Esophagus (tissue), 2 donors: ENCODE data around the gene UBE2H. TPM values are rescaled to one million over a fixed set of nuclear protein-coding genes. Genes with fewer than 3 reads are reported as not detected.
A peak's percentile ranks its signal among the peaks of the same experiment; 100 is the strongest.

Experiments used
- H3K27ac ChIP-seq, 2 donors: one replicate each; pipeline ENCODE4 v1.5.1; 2013; ENCODE audit warnings: low read depth in 2 of 2, mild to moderate bottlenecking in 2 of 2, inconsistent platforms in 1 of 2, low read length in 1 of 2, moderate library complexity in 1 of 2
- H3K27me3 ChIP-seq, 2 donors: one replicate each; pipeline ENCODE4 v1.6.1; 2013; ENCODE audit warnings: low read length in 2 of 2, control low read depth in 1 of 2, mild to moderate bottlenecking in 1 of 2; ENCODE audit not compliant: insufficient read depth in 2 of 2, control insufficient read depth in 1 of 2
- H3K36me3 ChIP-seq, 2 donors: one replicate each; pipeline ENCODE4 v1.6.1; 2013; ENCODE audit warnings: low read length in 1 of 2; ENCODE audit not compliant: control insufficient read depth in 2 of 2, insufficient read depth in 2 of 2
- H3K4me1 ChIP-seq, 2 donors: one replicate each; pipeline ENCODE4 v1.6.1; 2013; ENCODE audit warnings: low read length in 1 of 2; ENCODE audit not compliant: control insufficient read depth in 2 of 2, insufficient read depth in 2 of 2
- H3K4me3 ChIP-seq, 2 donors: one replicate each; pipeline ENCODE4 v1.5.1; 2013; ENCODE audit warnings: low read length in 2 of 2, mild to moderate bottlenecking in 2 of 2, low read depth in 1 of 2, moderate library complexity in 1 of 2
- H3K9me3 ChIP-seq, 2 donors: one replicate each; pipeline ENCODE4 v1.6.1; 2013; ENCODE audit warnings: mild to moderate bottlenecking in 2 of 2, low read depth in 1 of 2, low read length in 1 of 2, moderate library complexity in 1 of 2; ENCODE audit not compliant: control insufficient read depth in 2 of 2, insufficient read depth in 1 of 2
- WGBS, 2 donors: extraction: QIAGEN DNeasy Blood & Tissue Kit; methylation state at CpG; one replicate each; pipeline ENCODE4 v1.1.7; 2013; 5-methylcytosine and 5-hydroxymethylcytosine counted together
- polyA plus RNA-seq, 2 donors: library from polyadenylated mRNA; stranded (reverse); fragments of 200-250 nt; gene quantifications; one replicate each; pipeline ENCODE4 v1.2.3, GENCODE V29; 2013
- donor health status: healthy with polysubstance abuse.
- donor health status: Bipolar disorder and iron deficiency.

Gene UBE2H
- 10 to 100 TPM; 31.1 to 51.1 TPM for polyA plus RNA-seq

- WGBS, 2 donors: 6 to 7% methylated on average over 45 to 58 of the region's 58 CpGs
- no peaks in the 10 kb centered on the region for H3K27me3 ChIP-seq
Measured at GRCh38 chr7:129952653-129953560, at the start of gene UBE2H. Gene UBE2H (minus strand): TSS chr7:129952960. CDS start chr7:129952555, 405 bp downstream.

DNA sequence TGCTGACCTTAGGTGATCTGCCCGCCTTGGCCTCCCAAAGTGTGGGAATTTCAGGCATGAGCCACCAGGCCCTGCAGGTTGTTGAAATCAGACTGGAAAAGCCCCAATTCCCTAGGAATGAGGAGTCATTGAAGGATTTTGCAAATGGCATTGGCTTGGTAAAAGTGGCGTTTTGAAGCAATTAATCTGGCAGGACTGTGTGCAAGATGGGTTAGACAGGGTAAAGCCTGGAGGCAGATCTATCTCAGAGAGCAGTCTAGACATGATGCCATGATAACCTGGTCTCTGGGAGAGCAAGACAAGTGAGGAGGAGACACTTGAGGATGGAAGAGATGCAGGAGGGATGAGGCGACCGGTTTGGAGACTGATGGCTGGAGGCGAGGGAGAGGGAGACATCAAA is 45.7 kb upstream of the UBE2H start:
- WGBS, 2 donors: 86 to 90% methylated on average over 5 of the region's 5 CpGs

More at GRCh38 chr7:129952653-129953560, at the start of gene UBE2H:
- Histone ChIP-seq H3K27ac (peak within 1 kb of the TSS; percentile 97), H3K4me3 (peak within 1 kb of the TSS; percentile 85 to 93), H3K9me3 (no peaks in the 10 kb centered on the region), H3K4me1 (peaks cover 0 to 2% of the 10 kb centered on the region in 2 donors), H3K36me3 (no peaks in the 10 kb centered on the region)

GRCh38 chr7:129997285-129997684 is 44.5 kb upstream of the UBE2H start:
- no peaks in the 10 kb centered on the region for H3K27me3 ChIP-seq
- H3K4me3 ChIP-seq: no peak overlapping the region
- H3K4me1 ChIP-seq: no peaks in the 10 kb centered on the region
- 73 to 75% methylated on average over 5 of the region's 5 CpGs for WGBS, 2 donors
- H3K9me3 ChIP-seq: no peaks in the 10 kb centered on the region
- H3K36me3 ChIP-seq: no peaks in the 10 kb centered on the region
- no peak overlapping the region for H3K27ac ChIP-seq

More for the DNA sequence above, 45.7 kb upstream of the UBE2H start:
- Histone ChIP-seq H3K27me3 (no peaks in the 10 kb centered on the region), H3K4me1 (no peaks in the 10 kb centered on the region), H3K4me3 (no peak overlapping the region), H3K27ac (no peak overlapping the region), H3K9me3 (no peaks in the 10 kb centered on the region), H3K36me3 (no peaks in the 10 kb centered on the region)

GRCh38 chr7:129993275-129993674 is 40.5 kb upstream of the UBE2H start:
- WGBS, 2 donors: 51 to 72% methylated on average over 8 of the region's 8 CpGs
- H3K27ac ChIP-seq: no peak overlapping the region

GRCh38 chr7:129990403-129991192 is 37.8 kb upstream of the UBE2H start:
- Histone ChIP-seq H3K4me1 (no peaks in the 10 kb centered on the region), H3K9me3 (no peaks in the 10 kb centered on the region), H3K36me3 (no peaks in the 10 kb centered on the region), H3K4me3 (no peak overlapping the region), H3K27me3 (no peaks in the 10 kb centered on the region), H3K27ac (no peak overlapping the region)
- WGBS, 2 donors: 87% methylated on average over 8 of the region's 8 CpGs

More at GRCh38 chr7:129993275-129993674, 40.5 kb upstream of the UBE2H start:
- Histone ChIP-seq H3K27me3 (no peaks in the 10 kb centered on the region), H3K9me3 (no peaks in the 10 kb centered on the region), H3K4me1 (no peaks in the 10 kb centered on the region), H3K4me3 (no peak overlapping the region), H3K36me3 (no peaks in the 10 kb centered on the region)

DNA sequence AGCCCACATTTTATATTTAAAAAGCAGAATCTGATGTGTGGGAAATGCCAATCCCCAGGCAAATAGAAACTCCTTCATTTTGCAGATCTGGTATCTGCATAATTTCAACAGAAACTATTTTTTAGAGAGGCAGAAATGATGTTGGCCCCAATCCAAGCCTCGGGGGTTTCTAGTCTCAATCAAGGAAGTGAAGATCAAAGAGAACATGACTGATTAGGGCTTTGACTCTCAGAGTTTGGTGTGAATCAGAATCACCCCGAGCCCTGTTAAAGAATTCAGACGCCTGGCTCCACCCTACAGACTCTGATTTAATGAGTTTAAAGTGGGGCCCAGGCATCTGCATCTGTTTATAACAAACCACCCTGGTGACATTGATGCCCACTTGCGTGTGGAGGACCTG is 36.7 kb upstream of the UBE2H start:
- Histone ChIP-seq H3K36me3 (no peaks in the 10 kb centered on the region), H3K27me3 (no peaks in the 10 kb centered on the region), H3K4me3 (no peak overlapping the region), H3K9me3 (no peaks in the 10 kb centered on the region), H3K27ac (peak overlapping the region in 1 of 2 donors; percentile 3), H3K4me1 (no peaks in the 10 kb centered on the region)
- WGBS, 2 donors: 16 to 20% methylated on average over 4 of the region's 4 CpGs

- H3K27me3 ChIP-seq: no peaks in the 10 kb centered on the region
- H3K36me3 ChIP-seq: no peaks in the 10 kb centered on the region
- H3K4me3 ChIP-seq: no peak overlapping the region
- no peak overlapping the region for H3K27ac ChIP-seq
- no peaks in the 10 kb centered on the region for H3K9me3 ChIP-seq
- WGBS, 2 donors: 77 to 88% methylated on average over 9 of the region's 9 CpGs
- no peaks in the 10 kb centered on the region for H3K4me1 ChIP-seq
Measured at GRCh38 chr7:129986600-129986999, 33.8 kb upstream of the UBE2H start.

GRCh38 chr7:129980667-129981066 is 27.9 kb upstream of the UBE2H start:
- H3K4me3 ChIP-seq: no peak overlapping the region
- H3K36me3 ChIP-seq: no peaks in the 10 kb centered on the region
- H3K27ac ChIP-seq: no peak overlapping the region
- H3K9me3 ChIP-seq: no peaks in the 10 kb centered on the region
- WGBS, 2 donors: 86 to 88% methylated on average over 2 of the region's 2 CpGs
- no peaks in the 10 kb centered on the region for H3K4me1 ChIP-seq
- H3K27me3 ChIP-seq: no peaks in the 10 kb centered on the region

DNA sequence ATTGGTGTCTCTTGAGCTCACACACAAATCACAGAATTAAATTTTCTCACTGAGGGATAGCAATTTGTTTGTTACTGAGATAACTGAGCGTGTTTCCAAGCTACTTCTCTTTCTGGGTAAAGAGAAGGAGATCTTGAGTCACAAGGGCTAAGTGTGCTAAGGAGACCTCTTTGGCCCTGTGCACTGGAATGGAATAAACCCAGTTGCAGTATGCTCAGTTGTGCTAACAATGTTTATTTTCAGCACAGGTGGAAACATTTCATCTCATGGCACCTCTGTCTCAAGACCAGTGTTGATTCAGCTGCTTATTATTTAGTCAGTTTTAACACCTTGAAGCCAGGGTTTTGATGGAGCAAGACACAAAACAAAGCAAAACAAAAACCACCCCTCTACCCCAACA is 22.5 kb upstream of the UBE2H start:
- H3K9me3 ChIP-seq: no peaks in the 10 kb centered on the region
- H3K27me3 ChIP-seq: no peaks in the 10 kb centered on the region
- 77 to 78% methylated on average over 1 of the region's 1 CpG for WGBS, 2 donors
- no peak overlapping the region for H3K27ac ChIP-seq
- H3K4me3 ChIP-seq: no peak overlapping the region
- peaks cover 0 to 6% of the 10 kb centered on the region in 2 donors for H3K4me1 ChIP-seq
- no peaks in the 10 kb centered on the region for H3K36me3 ChIP-seq
